HEK293 (cell line): Measurements from ENCODE around the gene NEK6.
A peak's percentile ranks its signal among the peaks of the same experiment; 100 is the strongest.

Source experiments
- CTCF ChIA-PET: fragments of 350-600 bp; formaldehyde crosslinking; extraction: SDS; loops from one replicate; lab custom pipeline; 2021; ENCODE audit warnings: antibody characterized with exemption; lab: Yijun Ruan, JAX
- POLR2A ChIA-PET: fragments of 300-600 bp; formaldehyde crosslinking; extraction: SDS; loops from one replicate; lab custom pipeline; 2020; ENCODE audit warnings: antibody characterized with exemption, inconsistent platforms; lab: Yijun Ruan, JAX
- H3K27ac ChIP-seq: fragments of 200-500 bp; sonication (Bioruptor generic); 2 replicates; pipeline ENCODE4 v1.5.1; 2014; ENCODE audit warnings: low read depth, low read length, control low read depth, inconsistent platforms; ENCODE audit errors: extremely low read depth
- H3K36me3 ChIP-seq, 2 experiments: fragments of 200-500 bp in 1 of 2; sonication (Bioruptor generic) in 1 of 2; 1 replicate in 1 of 2; 2 replicates in 1 of 2; pipeline ENCODE4 v1.5.1; 2014 to 2017; ENCODE audit warnings: inconsistent platforms in 2 of 2, low read length in 2 of 2; ENCODE audit not compliant: control insufficient read depth in 2 of 2, insufficient read depth in 1 of 2
- H3K4me1 ChIP-seq: fragments of 200-500 bp; sonication (Bioruptor generic); 2 replicates; pipeline ENCODE4 v1.5.1; 2014; ENCODE audit warnings: mild to moderate bottlenecking, low read length, inconsistent platforms; ENCODE audit not compliant: control insufficient read depth, insufficient read depth
- H3K4me3 ChIP-seq: 2 replicates; pipeline ENCODE4 v1.5.1; 2011; ENCODE audit warnings: low read depth, mild to moderate bottlenecking, control low read depth, low read length, moderate library complexity
- H3K9me3 ChIP-seq: fragments of 200-500 bp; sonication (Bioruptor generic); 2 replicates; pipeline ENCODE4 v1.5.1; 2014; ENCODE audit warnings: low read depth, low read length, inconsistent platforms; ENCODE audit not compliant: control insufficient read depth, insufficient read depth
- RBAK ChIP-seq: fragments of 450-650 bp; formaldehyde crosslinking; IDR thresholded peaks from 2 replicates; pipeline ENCODE4 v1.5.1; 2016; ENCODE audit warnings: missing biosample characterization, missing genetic modification characterization
- SP3 ChIP-seq: fragments of 450-650 bp; formaldehyde crosslinking; IDR thresholded peaks from 2 replicates; pipeline ENCODE4 v1.5.1; 2016; ENCODE audit warnings: missing biosample characterization, missing genetic modification characterization
- ZBTB48 ChIP-seq: fragments of 450-650 bp; formaldehyde crosslinking; IDR thresholded peaks from 2 replicates; pipeline ENCODE4 v1.5.1; 2016; ENCODE audit warnings: missing biosample characterization, missing genetic modification characterization
- ZEB2 ChIP-seq: fragments of 450-650 bp; formaldehyde crosslinking; IDR thresholded peaks from 2 replicates; pipeline ENCODE4 v1.5.1; 2016; ENCODE audit warnings: missing biosample characterization, missing genetic modification characterization
- ZFP3 ChIP-seq: fragments of 450-650 bp; formaldehyde crosslinking; IDR thresholded peaks from 2 replicates; pipeline ENCODE4 v1.5.1; 2016; ENCODE audit warnings: low read depth, missing biosample characterization, missing genetic modification characterization
- ZIC2 ChIP-seq: fragments of 450-650 bp; formaldehyde crosslinking; IDR thresholded peaks from 2 replicates; pipeline ENCODE4 v1.5.1; 2016; ENCODE audit warnings: missing biosample characterization, missing genetic modification characterization
- ZNF155 ChIP-seq: fragments of 450-650 bp; formaldehyde crosslinking; IDR thresholded peaks from 2 replicates; pipeline ENCODE4 v1.5.1; 2016; ENCODE audit warnings: missing biosample characterization, missing genetic modification characterization
- ZNF174 ChIP-seq: fragments of 450-650 bp; formaldehyde crosslinking; IDR thresholded peaks from 2 replicates; pipeline ENCODE4 v1.5.0; 2017; ENCODE audit warnings: missing biosample characterization, mild to moderate bottlenecking, missing genetic modification characterization
- ZNF202 ChIP-seq: fragments of 450-650 bp; formaldehyde crosslinking; IDR thresholded peaks from 2 replicates; pipeline ENCODE4 v1.5.1; 2016; ENCODE audit warnings: missing biosample characterization, missing genetic modification characterization, borderline replicate concordance
- ZNF521 ChIP-seq: fragments of 450-650 bp; formaldehyde crosslinking; IDR thresholded peaks from 2 replicates; pipeline ENCODE4 v1.5.1; 2017; ENCODE audit warnings: missing biosample characterization, mild to moderate bottlenecking, missing genetic modification characterization
- ZNF558 ChIP-seq: fragments of 450-650 bp; formaldehyde crosslinking; IDR thresholded peaks from 2 replicates; pipeline ENCODE4 v1.5.1; 2016; ENCODE audit warnings: missing biosample characterization, missing genetic modification characterization
- ZNF654 ChIP-seq: fragments of 450-650 bp; formaldehyde crosslinking; IDR thresholded peaks from 2 replicates; pipeline ENCODE4 v1.5.1; 2016; ENCODE audit warnings: low read depth, missing biosample characterization, missing genetic modification characterization
- ZNF76 ChIP-seq: fragments of 450-650 bp; formaldehyde crosslinking; IDR thresholded peaks from 2 replicates; pipeline ENCODE4; 2016; ENCODE audit warnings: low read depth, missing biosample characterization, missing genetic modification characterization, borderline replicate concordance
- ZXDB ChIP-seq: fragments of 450-650 bp; formaldehyde crosslinking; IDR thresholded peaks from 2 replicates; pipeline ENCODE4 v1.5.1; 2016; ENCODE audit warnings: missing biosample characterization, missing genetic modification characterization
- TF ChIP-seq, protein P1 (sequence below): fragments of 450-650 bp; formaldehyde crosslinking; IDR thresholded peaks from 2 replicates; pipeline ENCODE4 v1.5.1; 2017; ENCODE audit warnings: missing biosample characterization, missing genetic modification characterization
- TF ChIP-seq, protein P2 (sequence below): fragments of 450-650 bp; formaldehyde crosslinking; IDR thresholded peaks from 2 replicates; pipeline ENCODE4 v1.5.1; 2016; ENCODE audit warnings: missing biosample characterization, missing genetic modification characterization, low read depth
- TF ChIP-seq, protein P3 (sequence below): fragments of 450-650 bp; formaldehyde crosslinking; conservative IDR thresholded peaks from 2 replicates; pipeline ENCODE4 v1.5.1; 2016; ENCODE audit warnings: low read depth, missing biosample characterization, missing genetic modification characterization
- TF ChIP-seq, protein P4 (sequence below): fragments of 450-650 bp; formaldehyde crosslinking; IDR thresholded peaks from 2 replicates; pipeline ENCODE4 v1.5.1; 2017; ENCODE audit warnings: missing biosample characterization, mild to moderate bottlenecking, missing genetic modification characterization, moderate library complexity
- TF ChIP-seq, protein P5 (sequence below): fragments of 450-650 bp; IDR thresholded peaks from 2 replicates; pipeline ENCODE4 v1.5.1; 2018; ENCODE audit warnings: missing biosample characterization, mild to moderate bottlenecking, missing genetic modification characterization

NEK6 gene

DNA sequence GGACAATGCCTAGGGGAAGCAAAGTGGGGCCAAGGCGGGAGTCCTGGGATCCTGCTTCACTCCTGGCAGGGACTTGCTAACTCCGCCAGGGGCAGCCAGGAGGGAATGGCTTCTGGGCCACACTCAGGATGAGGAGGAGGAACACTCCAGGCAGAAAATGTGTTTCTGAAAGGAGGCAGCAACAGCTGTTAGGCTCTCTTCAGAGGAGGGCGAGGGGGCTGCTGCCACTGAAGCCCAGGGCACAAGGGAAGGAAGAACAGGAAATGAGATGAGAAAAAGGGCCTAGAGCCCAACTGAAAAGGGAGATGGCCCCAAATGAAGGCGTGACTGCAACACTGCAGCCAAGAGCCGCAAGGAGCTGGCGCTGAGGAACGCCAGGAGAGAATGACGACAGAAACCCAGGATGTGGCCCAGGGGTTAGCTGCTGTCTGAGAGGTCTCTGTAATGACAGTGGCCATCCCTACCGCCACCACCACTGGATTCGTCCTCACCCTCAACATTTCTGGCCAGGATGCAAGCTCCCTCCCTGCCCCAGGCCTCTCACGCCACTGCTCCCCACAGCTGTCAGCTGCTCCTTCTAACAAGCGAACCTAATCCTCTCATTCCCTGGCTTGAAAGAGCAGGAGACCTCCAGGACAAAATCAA is 141.7 kb downstream of the NEK6 start (continued):
- no peak for TF ChIP-seq ZFP3 (tag by site-specific recombination)
- TF ChIP-seq, protein P1, sequence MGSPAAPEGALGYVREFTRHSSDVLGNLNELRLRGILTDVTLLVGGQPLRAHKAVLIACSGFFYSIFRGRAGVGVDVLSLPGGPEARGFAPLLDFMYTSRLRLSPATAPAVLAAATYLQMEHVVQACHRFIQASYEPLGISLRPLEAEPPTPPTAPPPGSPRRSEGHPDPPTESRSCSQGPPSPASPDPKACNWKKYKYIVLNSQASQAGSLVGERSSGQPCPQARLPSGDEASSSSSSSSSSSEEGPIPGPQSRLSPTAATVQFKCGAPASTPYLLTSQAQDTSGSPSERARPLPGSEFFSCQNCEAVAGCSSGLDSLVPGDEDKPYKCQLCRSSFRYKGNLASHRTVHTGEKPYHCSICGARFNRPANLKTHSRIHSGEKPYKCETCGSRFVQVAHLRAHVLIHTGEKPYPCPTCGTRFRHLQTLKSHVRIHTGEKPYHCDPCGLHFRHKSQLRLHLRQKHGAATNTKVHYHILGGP (tag by site-specific recombination) = no peak
- TF ChIP-seq ZNF174 (tag by site-specific recombination) = no peak
- no peak for TF ChIP-seq ZEB2 (tag by site-specific recombination)
- TF ChIP-seq ZNF521 (tag by site-specific recombination) = no peak
- no peak for TF ChIP-seq SP3
- no peak for TF ChIP-seq ZNF202
- TF ChIP-seq ZNF558 (tag by site-specific recombination) = no peak

DNA sequence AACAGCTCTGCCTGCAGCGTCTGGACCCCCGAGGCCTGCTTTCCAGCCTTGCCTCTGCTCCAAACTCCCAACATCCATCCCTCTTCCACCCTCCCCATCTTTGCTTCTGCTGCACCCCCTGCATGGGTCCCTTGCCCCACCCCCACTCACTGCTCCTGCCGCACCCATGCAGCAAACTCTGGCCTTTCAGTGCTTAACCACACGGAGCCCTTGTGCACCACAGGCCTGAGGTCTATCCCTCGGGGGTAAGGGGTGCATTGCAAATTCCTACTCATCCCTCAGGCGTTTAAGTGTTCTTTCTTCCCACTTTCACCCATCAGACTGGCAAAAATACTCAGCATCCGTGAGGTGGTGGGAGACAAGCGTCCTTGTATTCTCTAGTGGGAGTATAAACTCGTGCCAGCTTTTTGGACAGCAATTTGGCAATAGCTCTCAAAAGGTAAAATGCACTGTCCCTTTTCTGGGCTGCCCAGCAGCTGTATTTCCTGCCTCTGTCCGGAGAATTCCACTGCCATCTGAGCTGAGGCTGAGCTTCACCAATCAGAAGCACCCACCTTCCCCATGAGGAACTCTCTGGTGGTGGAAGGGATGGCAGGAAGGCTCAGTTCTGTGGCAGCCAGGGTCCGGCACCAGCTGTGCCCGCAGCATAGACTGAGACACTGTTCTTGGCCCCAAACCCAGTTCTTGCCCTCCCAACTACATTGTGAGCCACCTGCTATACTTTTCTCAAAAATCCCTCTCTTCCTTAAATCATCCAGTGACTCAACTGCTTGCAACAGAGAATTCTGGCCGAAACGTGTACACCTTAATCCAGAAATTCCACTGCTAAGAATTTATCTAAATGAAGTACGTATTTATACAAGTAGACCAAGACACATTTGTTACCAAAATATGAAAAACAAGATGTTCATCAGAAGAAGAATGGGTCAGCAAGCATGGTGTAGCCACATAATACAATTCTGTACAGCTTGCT is 142.5 kb downstream of the NEK6 start:
- CTCF ChIA-PET = interaction anchor here (0.6 to 2.8 kb wide), 7 partner anchors 9 to 274 kb away, joined by 3 to 17 read pairs (median 3); no protein-coding TSS in a partner anchor
- Histone ChIP-seq H3K27ac (no peak overlapping the region), H3K4me3 (no peak overlapping the region), H3K9me3 (no peaks in the 10 kb centered on the region), H3K4me1 (no peaks in the 10 kb centered on the region), H3K36me3 (peaks cover 7 to 85% of the 10 kb centered on the region in 2 experiments; a peak in 2 of 3 replicates)
- POLR2A ChIA-PET = interaction anchor here (1.3 kb wide), 1 partner anchor 9 kb away, joined by 3 read pairs; no protein-coding TSS in a partner anchor
- no peak for TF ChIP-seq ZNF76 (tag by site-specific recombination)
- TF ChIP-seq, protein P2, sequence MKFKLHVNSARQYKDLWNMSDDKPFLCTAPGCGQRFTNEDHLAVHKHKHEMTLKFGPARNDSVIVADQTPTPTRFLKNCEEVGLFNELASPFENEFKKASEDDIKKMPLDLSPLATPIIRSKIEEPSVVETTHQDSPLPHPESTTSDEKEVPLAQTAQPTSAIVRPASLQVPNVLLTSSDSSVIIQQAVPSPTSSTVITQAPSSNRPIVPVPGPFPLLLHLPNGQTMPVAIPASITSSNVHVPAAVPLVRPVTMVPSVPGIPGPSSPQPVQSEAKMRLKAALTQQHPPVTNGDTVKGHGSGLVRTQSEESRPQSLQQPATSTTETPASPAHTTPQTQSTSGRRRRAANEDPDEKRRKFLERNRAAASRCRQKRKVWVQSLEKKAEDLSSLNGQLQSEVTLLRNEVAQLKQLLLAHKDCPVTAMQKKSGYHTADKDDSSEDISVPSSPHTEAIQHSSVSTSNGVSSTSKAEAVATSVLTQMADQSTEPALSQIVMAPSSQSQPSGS (tag by site-specific recombination) = no peak
- TF ChIP-seq ZNF155 (tag by site-specific recombination) = no peak
- TF ChIP-seq ZXDB = no peak
- peak; percentile 28; the same call in 1 of the 2 replicates for TF ChIP-seq ZIC2 (tag by site-specific recombination)
- TF ChIP-seq, protein P3, sequence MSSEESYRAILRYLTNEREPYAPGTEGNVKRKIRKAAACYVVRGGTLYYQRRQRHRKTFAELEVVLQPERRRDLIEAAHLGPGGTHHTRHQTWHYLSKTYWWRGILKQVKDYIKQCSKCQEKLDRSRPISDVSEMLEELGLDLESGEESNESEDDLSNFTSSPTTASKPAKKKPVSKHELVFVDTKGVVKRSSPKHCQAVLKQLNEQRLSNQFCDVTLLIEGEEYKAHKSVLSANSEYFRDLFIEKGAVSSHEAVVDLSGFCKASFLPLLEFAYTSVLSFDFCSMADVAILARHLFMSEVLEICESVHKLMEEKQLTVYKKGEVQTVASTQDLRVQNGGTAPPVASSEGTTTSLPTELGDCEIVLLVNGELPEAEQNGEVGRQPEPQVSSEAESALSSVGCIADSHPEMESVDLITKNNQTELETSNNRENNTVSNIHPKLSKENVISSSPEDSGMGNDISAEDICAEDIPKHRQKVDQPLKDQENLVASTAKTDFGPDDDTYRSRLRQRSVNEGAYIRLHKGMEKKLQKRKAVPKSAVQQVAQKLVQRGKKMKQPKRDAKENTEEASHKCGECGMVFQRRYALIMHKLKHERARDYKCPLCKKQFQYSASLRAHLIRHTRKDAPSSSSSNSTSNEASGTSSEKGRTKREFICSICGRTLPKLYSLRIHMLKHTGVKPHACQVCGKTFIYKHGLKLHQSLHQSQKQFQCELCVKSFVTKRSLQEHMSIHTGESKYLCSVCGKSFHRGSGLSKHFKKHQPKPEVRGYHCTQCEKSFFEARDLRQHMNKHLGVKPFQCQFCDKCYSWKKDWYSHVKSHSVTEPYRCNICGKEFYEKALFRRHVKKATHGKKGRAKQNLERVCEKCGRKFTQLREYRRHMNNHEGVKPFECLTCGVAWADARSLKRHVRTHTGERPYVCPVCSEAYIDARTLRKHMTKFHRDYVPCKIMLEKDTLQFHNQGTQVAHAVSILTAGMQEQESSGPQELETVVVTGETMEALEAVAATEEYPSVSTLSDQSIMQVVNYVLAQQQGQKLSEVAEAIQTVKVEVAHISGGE (tag by site-specific recombination) = no peak
- TF ChIP-seq, protein P4, sequence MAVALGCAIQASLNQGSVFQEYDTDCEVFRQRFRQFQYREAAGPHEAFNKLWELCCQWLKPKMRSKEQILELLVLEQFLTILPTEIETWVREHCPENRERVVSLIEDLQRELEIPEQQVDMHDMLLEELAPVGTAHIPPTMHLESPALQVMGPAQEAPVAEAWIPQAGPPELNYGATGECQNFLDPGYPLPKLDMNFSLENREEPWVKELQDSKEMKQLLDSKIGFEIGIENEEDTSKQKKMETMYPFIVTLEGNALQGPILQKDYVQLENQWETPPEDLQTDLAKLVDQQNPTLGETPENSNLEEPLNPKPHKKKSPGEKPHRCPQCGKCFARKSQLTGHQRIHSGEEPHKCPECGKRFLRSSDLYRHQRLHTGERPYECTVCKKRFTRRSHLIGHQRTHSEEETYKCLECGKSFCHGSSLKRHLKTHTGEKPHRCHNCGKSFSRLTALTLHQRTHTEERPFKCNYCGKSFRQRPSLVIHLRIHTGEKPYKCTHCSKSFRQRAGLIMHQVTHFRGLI = no peak
- TF ChIP-seq ZNF654 (tag by site-specific recombination) = no peak
- no peak for TF ChIP-seq RBAK (tag by site-specific recombination)
- TF ChIP-seq, protein P5, sequence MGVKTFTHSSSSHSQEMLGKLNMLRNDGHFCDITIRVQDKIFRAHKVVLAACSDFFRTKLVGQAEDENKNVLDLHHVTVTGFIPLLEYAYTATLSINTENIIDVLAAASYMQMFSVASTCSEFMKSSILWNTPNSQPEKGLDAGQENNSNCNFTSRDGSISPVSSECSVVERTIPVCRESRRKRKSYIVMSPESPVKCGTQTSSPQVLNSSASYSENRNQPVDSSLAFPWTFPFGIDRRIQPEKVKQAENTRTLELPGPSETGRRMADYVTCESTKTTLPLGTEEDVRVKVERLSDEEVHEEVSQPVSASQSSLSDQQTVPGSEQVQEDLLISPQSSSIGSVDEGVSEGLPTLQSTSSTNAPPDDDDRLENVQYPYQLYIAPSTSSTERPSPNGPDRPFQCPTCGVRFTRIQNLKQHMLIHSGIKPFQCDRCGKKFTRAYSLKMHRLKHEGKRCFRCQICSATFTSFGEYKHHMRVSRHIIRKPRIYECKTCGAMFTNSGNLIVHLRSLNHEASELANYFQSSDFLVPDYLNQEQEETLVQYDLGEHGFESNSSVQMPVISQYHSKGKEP (tag by site-specific recombination) = no peak
- TF ChIP-seq ZBTB48 (tag by site-specific recombination) = peak; percentile 87
